CD4-positive, alpha-beta T cell (primary cell): Measurements from ENCODE around the gene DUOX2. TPM values are rescaled to one million over a fixed set of nuclear protein-coding genes. Genes with fewer than 3 reads are reported as not detected.
"Not testable (repeated sequence)": the region's sequence is repeated elsewhere in the genome, so short reads cannot be mapped to it uniquely, and the experiment has no call there.

Source experiments
- ATAC-seq: fragments of 200-7000 bp; cut with Tn5 transposase; one replicate; pipeline ENCODE4 v1.10.0; 2022; ENCODE audit warnings: mild to moderate bottlenecking; ENCODE audit not compliant: poor library complexity
- CTCF ChIA-PET: fragments of 350-600 bp; sonication (Branson Sonifier 250); formaldehyde crosslinking; loops from one replicate; lab custom pipeline; 2021; ENCODE audit warnings: antibody characterized with exemption, inconsistent platforms; lab: Charles Lee
- POLR2A ChIA-PET: fragments of 350-600 bp; sonication (Branson Sonifier 250); formaldehyde crosslinking; loops from one replicate; lab custom pipeline; 2021; ENCODE audit warnings: antibody characterized with exemption, inconsistent platforms; lab: Charles Lee
- DNase-seq, 14 experiments: peaks; one replicate each; pipeline ENCODE4 v3.0.0-alpha.2; 2013 to 2020; ENCODE audit warnings: mixed read lengths in 2 of 14
- H3K27ac ChIP-seq, 2 donors: one replicate each; pipeline versions ENCODE4 v1.5.1 to v1.7.0; 2013; ENCODE audit warnings: low read length in 2 of 2, low read depth in 1 of 2, mild to moderate bottlenecking in 1 of 2
- H3K27me3 ChIP-seq, 2 experiments: 1 replicate in 1 of 2; 2 replicates in 1 of 2; pipeline versions ENCODE4 v1.6.1 to v1.7.0; 2013; ENCODE audit warnings: low read length in 2 of 2, control low read depth in 1 of 2, mild to moderate bottlenecking in 1 of 2, moderate library complexity in 1 of 2; ENCODE audit not compliant: insufficient read depth in 2 of 2, control insufficient read depth in 1 of 2
- H3K36me3 ChIP-seq: one replicate; pipeline ENCODE4 v1.6.1; 2013; ENCODE audit warnings: low read length, control low read depth; ENCODE audit not compliant: insufficient read depth
- H3K4me1 ChIP-seq: one replicate; pipeline ENCODE4 v1.6.1; 2013; ENCODE audit warnings: low read length, control low read depth; ENCODE audit not compliant: insufficient read depth
- H3K4me3 ChIP-seq: one replicate; pipeline ENCODE4 v1.5.1; 2013; ENCODE audit warnings: mild to moderate bottlenecking, low read length, moderate library complexity
- H3K9me3 ChIP-seq, 2 experiments: 1 replicate in 1 of 2; 2 replicates in 1 of 2; pipeline versions ENCODE4 v1.6.1 to v1.7.0; 2013; ENCODE audit warnings: low read length in 2 of 2, mild to moderate bottlenecking in 2 of 2, control low read depth in 1 of 2, moderate library complexity in 1 of 2; ENCODE audit not compliant: control insufficient read depth in 1 of 2, insufficient read depth in 1 of 2
- H3K27ac Mint-ChIP-seq: one replicate; pipeline ENCODE4 v1.8.0; 2020; ENCODE audit warnings: mixed read lengths
- H3K27me3 Mint-ChIP-seq: one replicate; pipeline ENCODE4 v1.8.0; 2021; ENCODE audit warnings: mixed read lengths
- H3K36me3 Mint-ChIP-seq: one replicate; pipeline ENCODE4 v1.8.0; 2021; ENCODE audit warnings: low read depth, mixed read lengths
- H3K4me1 Mint-ChIP-seq: one replicate; pipeline ENCODE4 v1.8.0; 2021; ENCODE audit warnings: low read depth, mixed read lengths
- H3K4me3 Mint-ChIP-seq: one replicate; pipeline ENCODE4 v1.8.0; 2020; ENCODE audit warnings: mild to moderate bottlenecking, mixed read lengths
- H3K9me3 Mint-ChIP-seq: one replicate; pipeline ENCODE4 v1.8.0; 2020; ENCODE audit warnings: mixed read lengths
- intact Hi-C, 2 experiments: fragments of 100-400 bp; cut with DNase I in 1 of 2; cut with micrococcal nuclease in 1 of 2; formaldehyde crosslinking; loops; one replicate each; pipeline versions ENCODE4 v1.15.1 to v1.9.0; 2023 to 2025; cut with DNase I, micrococcal nuclease
- total RNA-seq, 174 experiments: library from RNA in 2 of 174; stranded (reverse) in 2 of 174; gene quantifications; one replicate each; pipeline ENCODE4 v1.2.3 and lab custom pipeline; 2021 to 2026

The DUOX2 gene
- total RNA-seq, 2 experiments from 2014 or later: 0.05 to 0.08 TPM

DNA sequence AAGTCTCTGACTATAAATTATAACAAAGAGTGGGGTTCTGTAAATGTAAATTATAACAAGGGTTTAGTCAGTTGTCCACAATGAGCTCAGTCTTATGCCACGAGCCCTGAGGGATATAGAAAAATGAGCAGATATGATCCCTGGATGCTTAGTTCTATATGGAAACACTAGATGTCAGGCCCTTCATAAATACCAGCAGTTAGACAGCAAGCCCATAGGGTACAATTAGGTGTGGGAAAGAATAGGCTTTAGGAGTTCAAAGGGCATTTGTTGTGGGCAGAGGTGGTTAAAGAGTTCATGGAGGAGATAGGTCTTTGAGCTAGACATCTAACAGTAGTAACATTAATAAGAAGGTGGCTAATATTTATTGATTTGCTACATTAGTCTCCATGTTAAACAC, 69.7 kb downstream of the DUOX2 start:
- H3K4me3 ChIP-seq, H3K27me3 ChIP-seq, H3K4me3 Mint-ChIP-seq, H3K4me1 ChIP-seq, CTCF ChIA-PET, POLR2A ChIA-PET, H3K27ac ChIP-seq, DNase-seq, H3K27me3 Mint-ChIP-seq, H3K27ac Mint-ChIP-seq, H3K36me3 ChIP-seq, H3K9me3 Mint-ChIP-seq, H3K4me1 Mint-ChIP-seq, H3K9me3 ChIP-seq, ATAC-seq, intact Hi-C loops: not testable (repeated sequence)
- H3K36me3 Mint-ChIP-seq: peaks cover 25% of the 10 kb centered on the region

DNA sequence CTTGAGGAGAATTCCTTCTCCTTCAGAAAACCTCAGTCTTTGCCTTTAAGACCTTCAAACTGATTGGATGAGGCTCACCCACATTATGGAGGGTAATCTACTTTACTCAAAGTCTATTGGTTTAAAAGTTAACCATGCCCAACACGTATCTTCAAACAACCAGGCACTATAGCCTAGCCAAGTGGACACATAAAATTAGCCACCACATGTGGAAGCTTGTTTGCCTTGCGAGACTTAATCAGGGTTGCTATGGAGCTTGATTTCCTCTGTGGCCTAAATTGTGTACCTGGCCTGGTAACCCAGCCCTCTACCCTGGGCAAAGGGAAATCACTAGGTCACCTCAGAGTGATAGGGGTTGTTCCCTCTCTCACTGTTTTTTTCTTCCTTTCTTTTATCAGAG, 71.1 kb downstream of the DUOX2 start:
- H3K36me3 Mint-ChIP-seq: peaks cover 11% of the 10 kb centered on the region
- H3K4me1 ChIP-seq, DNase-seq, H3K4me1 Mint-ChIP-seq, H3K4me3 ChIP-seq, H3K27ac Mint-ChIP-seq, H3K4me3 Mint-ChIP-seq, H3K36me3 ChIP-seq, POLR2A ChIA-PET, H3K27me3 ChIP-seq, H3K27me3 Mint-ChIP-seq, H3K27ac ChIP-seq, intact Hi-C loops, ATAC-seq, CTCF ChIA-PET, H3K9me3 ChIP-seq, H3K9me3 Mint-ChIP-seq: not testable (repeated sequence)

Other genes starting within 250 kb of the DUOX2 start
- gene TERB2, start 157.5 kb downstream of the DUOX2 start, total RNA-seq: not detected
- 1 to 10 TPM; 1.7 to 1.8 TPM for gene SORD, start 91.0 kb downstream of the DUOX2 start, total RNA-seq
- not detected for gene DUOXA2, start 154 bp upstream of the DUOX2 start, total RNA-seq
- gene DUOXA1, start 15.7 kb upstream of the DUOX2 start, total RNA-seq: 1 to 10 TPM in 1 of 2 experiments, under 1 TPM in 1; 0.44 to 1.0 TPM
- under 1 TPM; 0.17 to 0.25 TPM for gene DUOX1, start 15.8 kb upstream of the DUOX2 start, total RNA-seq
- gene SHF, start 73.8 kb upstream of the DUOX2 start, total RNA-seq: 1 to 10 TPM; 3.7 to 3.9 TPM
- not detected for gene SLC28A2, start 138.1 kb upstream of the DUOX2 start, total RNA-seq